Thoracic aorta endothelial cell (primary cell): ENCODE measurements around the gene DMRTA2. TPM values are rescaled to one million over a fixed set of nuclear protein-coding genes. Genes with fewer than 3 reads are reported as not detected.

Experiments used
- total RNA-seq: library from RNA; depleted of rRNA; stranded (reverse); fragments of >200 nt; gene quantifications from 2 replicates; pipeline ENCODE4 v1.2.3, GENCODE V29; 2012

Gene DMRTA2
- total RNA-seq = not detected in 2 replicates

GRCh38 chr1:50422946-50423669 lies at the start of gene DMRTA2:
Gene DMRTA2 (minus strand): TSS chr1:50423443. CDS start chr1:50421536, 1,907 bp downstream.

